HepG2 (cell line): ENCODE measurements around the gene IST1. TPM values are rescaled to one million over a fixed set of nuclear protein-coding genes. Genes with fewer than 3 reads are reported as not detected.

ENCODE experiments used
- CREB3 ChIP-seq: sonication (generic); formaldehyde crosslinking; IDR thresholded peaks from 2 replicates; pipeline ENCODE4 v1.5.0; 2020; ENCODE audit warnings: missing genetic modification reagents
- EP300 ChIP-seq, 3 experiments: sonication (generic) in 1 of 3; formaldehyde crosslinking in 1 of 3; IDR thresholded peaks; 2 replicates each; pipeline versions ENCODE4 v1.5.1 to v1.6.1; 2011 to 2020; ENCODE audit warnings: low read depth in 2 of 3, low read length in 2 of 3, borderline replicate concordance in 1 of 3, improper control_type of control experiment in 1 of 3, mild to moderate bottlenecking in 1 of 3, missing genetic modification reagents in 1 of 3, moderate library complexity in 1 of 3
- GABPB1 ChIP-seq: IDR thresholded peaks from 2 replicates; pipeline ENCODE4 v1.6.1; 2016; ENCODE audit warnings: mild to moderate bottlenecking, missing genetic modification reagents, moderate library complexity, missing compliant biosample characterization
- HNF4A ChIP-seq: sonication (generic); formaldehyde crosslinking; IDR thresholded peaks from 2 replicates; pipeline ENCODE4 v1.4.0; 2020; ENCODE audit warnings: missing genetic modification reagents
- NFE2 ChIP-seq: sonication (generic); formaldehyde crosslinking; IDR thresholded peaks from 2 replicates; pipeline ENCODE4 v1.4.0; 2020; ENCODE audit warnings: missing genetic modification reagents
- RERE ChIP-seq: IDR thresholded peaks from 2 replicates; pipeline ENCODE4 v1.6.1; 2016; ENCODE audit warnings: low read depth, missing genetic modification reagents, missing compliant biosample characterization
- SMAD1 ChIP-seq: sonication (generic); formaldehyde crosslinking; IDR thresholded peaks from 2 replicates; pipeline ENCODE4 v1.4.0; 2020; ENCODE audit warnings: missing genetic modification reagents, low read depth, mild to moderate bottlenecking, borderline replicate concordance
- TBX2 ChIP-seq: sonication (generic); formaldehyde crosslinking; IDR thresholded peaks from 2 replicates; pipeline ENCODE4 v1.5.0; 2020; ENCODE audit warnings: missing genetic modification reagents, mild to moderate bottlenecking, borderline replicate concordance
- TP53 ChIP-seq: sonication (generic); formaldehyde crosslinking; conservative IDR thresholded peaks from 2 replicates; pipeline ENCODE4 v1.4.0; 2020; ENCODE audit warnings: missing genetic modification reagents
- ZBTB3 ChIP-seq: sonication (generic); formaldehyde crosslinking; IDR thresholded peaks from 2 replicates; pipeline ENCODE4 v1.4.0; 2020; ENCODE audit warnings: low read depth, mild to moderate bottlenecking, moderate library complexity, missing genetic modification reagents, borderline replicate concordance
- ZBTB46 ChIP-seq: sonication (generic); formaldehyde crosslinking; IDR thresholded peaks from 2 replicates; pipeline ENCODE4 v1.4.0; 2020; ENCODE audit warnings: mild to moderate bottlenecking, missing genetic modification reagents, borderline replicate concordance
- ZNF138 ChIP-seq: sonication (generic); formaldehyde crosslinking; IDR thresholded peaks from 2 replicates; pipeline ENCODE4 v1.5.0; 2020; ENCODE audit warnings: mild to moderate bottlenecking, low read depth, missing genetic modification reagents
- ZNF274 ChIP-seq: sonication (generic); formaldehyde crosslinking; IDR thresholded peaks from 2 replicates; pipeline ENCODE4 v1.5.1; 2020; ENCODE audit warnings: mild to moderate bottlenecking, missing genetic modification reagents
- ZNF512 ChIP-seq: sonication (generic); formaldehyde crosslinking; IDR thresholded peaks from 2 replicates; pipeline ENCODE4 v1.4.0; 2020; ENCODE audit warnings: mild to moderate bottlenecking, missing genetic modification reagents
- ZNF549 ChIP-seq: sonication (generic); formaldehyde crosslinking; IDR thresholded peaks from 2 replicates; pipeline ENCODE4 v1.5.0; 2020; ENCODE audit warnings: missing genetic modification reagents
- ZSCAN5A ChIP-seq: sonication (generic); formaldehyde crosslinking; IDR thresholded peaks from 2 replicates; pipeline ENCODE4 v1.8.0; 2022; ENCODE audit warnings: mild to moderate bottlenecking, missing genetic modification reagents, borderline replicate concordance
- polyA plus RNA-seq, 8 experiments: library from polyadenylated mRNA; depleted of rRNA in 3 of 8; stranded (reverse) in 7 of 8; unstranded in 1 of 8; fragments of >200 nt; fragmentation: Illumina TruSeq in 4 of 8; extraction: Trizol in 4 of 8; gene quantifications; 2 replicates each; pipeline versions ENCODE4 v1.2.1 to v1.2.3, GENCODE V29; 2011 to 2016; ENCODE audit warnings: low read depth in 4 of 8, missing spikeins in 1 of 8, mixed read lengths in 1 of 8; ENCODE audit not compliant: insufficient read depth in 1 of 8
- total RNA-seq, 5 experiments: library from RNA; depleted of rRNA; stranded (reverse); fragments of >200 nt; fragmentation: Illumina TruSeq; extraction: Trizol; gene quantifications; 2 replicates each; pipeline ENCODE4 v1.2.3, GENCODE V29; 2016; ENCODE audit warnings: low read depth in 1 of 5

Gene IST1
- total and polyA plus RNA-seq, 2 of the 13 experiments (the other 11 are each of a cell fraction or from before 2014, with no cell fraction given): 346 to 415 TPM

- TF ChIP-seq SMAD1 (CRISPR knock-in tag): no peak
- no peak; the same call in 1 of the 2 replicates for TF ChIP-seq ZBTB46 (CRISPR knock-in tag)
- TF ChIP-seq ZNF549 (CRISPR knock-in tag): no peak
- TF ChIP-seq NFE2: no peak
- 0 out of 2 replicates have a peak, but pooled peaks have one; percentile 58 for TF ChIP-seq ZNF512
- 0 out of 2 replicates have a peak, but pooled peaks have one; percentile 30 for TF ChIP-seq ZNF138
- TF ChIP-seq ZNF274: no peak
- TF ChIP-seq GABPB1 (CRISPR knock-in tag): no peak
- TF ChIP-seq TBX2 (CRISPR knock-in tag): no peak
- TF ChIP-seq EP300 (IDR thresholded peaks at IDR 0.05; ENCODE audit: low read depth in 2 of 2, low read length in 2 of 2): no peak
- no peak for TF ChIP-seq EP300 (CRISPR knock-in tag; IDR thresholded peaks at IDR 0.05; ENCODE audit: borderline replicate concordance)
- TF ChIP-seq ZBTB3 (CRISPR knock-in tag): 0 out of 2 replicates have a peak, but pooled peaks have one; percentile 11
- TF ChIP-seq CREB3 (CRISPR knock-in tag): no peak
- no peak for TF ChIP-seq RERE (CRISPR knock-in tag)
- TF ChIP-seq ZSCAN5A: no peak
- no peak for TF ChIP-seq HNF4A (CRISPR knock-in tag)
- no peak for TF ChIP-seq TP53 (CRISPR knock-in tag)
Measured at GRCh38 chr16:71895679-71896365, 491 bp downstream of the IST1 start (continued).
